Iris pigment epithelial cell (primary cell): ENCODE measurements around the gene ASIP.
"Not testable (repeated sequence)": the region's sequence is repeated elsewhere in the genome, so short reads cannot be mapped to it uniquely, and the experiment has no call there.

Experiments used
- DNase-seq: peaks from one replicate; pipeline ENCODE4 v3.0.0-alpha.2; 2011; ENCODE audit warnings: low read depth

ASIP gene

GRCh38 chr20:34285450-34285849 lies 44.2 kb downstream of the ASIP start:
- no peak for DNase-seq

GRCh38 chr20:34287500-34287899 lies 46.3 kb downstream of the ASIP start:
- DNase-seq = not testable (repeated sequence)

DNA sequence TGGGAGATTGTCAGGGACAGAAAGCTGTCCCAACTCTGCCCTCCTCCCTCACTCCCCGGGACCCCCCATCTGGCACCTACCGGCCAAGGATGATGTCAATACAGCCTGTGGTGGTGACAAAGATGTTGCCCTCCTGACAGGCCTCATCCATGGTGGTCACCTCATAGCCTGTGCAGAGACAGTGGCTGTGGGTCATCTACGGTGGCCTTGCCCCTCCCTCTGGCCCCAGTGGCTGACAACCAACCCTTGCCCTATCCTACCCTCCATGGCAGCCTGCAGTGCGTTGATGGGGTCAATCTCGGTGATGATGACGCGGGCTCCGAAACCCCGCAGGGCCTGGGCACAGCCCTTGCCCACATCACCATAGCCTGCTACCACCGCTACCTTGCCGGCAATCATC lies 49.2 kb downstream of the ASIP start:
- no peak for DNase-seq

DNA sequence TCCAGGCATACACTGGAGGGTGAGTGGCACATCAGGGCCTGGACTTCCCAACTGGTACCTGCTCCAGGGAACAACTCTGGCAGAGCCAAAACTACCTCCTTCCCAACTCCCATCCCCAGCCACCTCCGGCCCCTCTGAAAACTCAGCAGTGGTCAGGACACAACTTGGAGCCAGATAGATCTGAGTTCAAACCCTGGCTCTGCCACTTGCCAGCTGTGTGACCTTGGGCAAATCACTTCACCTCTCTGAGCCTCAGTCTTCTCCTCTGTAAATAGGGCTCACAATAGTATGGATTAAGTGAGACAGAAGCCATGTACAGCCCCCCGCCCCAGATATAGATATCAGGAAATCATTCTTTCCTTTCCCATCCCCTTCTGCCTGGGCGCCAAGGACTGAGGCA lies 51.3 kb downstream of the ASIP start:
- DNase-seq = no peak

- no peak for DNase-seq
Measured at GRCh38 chr20:34293119-34293518, 51.9 kb downstream of the ASIP start.

- DNase-seq = no peak
Measured at GRCh38 chr20:34293589-34293988, 52.4 kb downstream of the ASIP start.

DNA sequence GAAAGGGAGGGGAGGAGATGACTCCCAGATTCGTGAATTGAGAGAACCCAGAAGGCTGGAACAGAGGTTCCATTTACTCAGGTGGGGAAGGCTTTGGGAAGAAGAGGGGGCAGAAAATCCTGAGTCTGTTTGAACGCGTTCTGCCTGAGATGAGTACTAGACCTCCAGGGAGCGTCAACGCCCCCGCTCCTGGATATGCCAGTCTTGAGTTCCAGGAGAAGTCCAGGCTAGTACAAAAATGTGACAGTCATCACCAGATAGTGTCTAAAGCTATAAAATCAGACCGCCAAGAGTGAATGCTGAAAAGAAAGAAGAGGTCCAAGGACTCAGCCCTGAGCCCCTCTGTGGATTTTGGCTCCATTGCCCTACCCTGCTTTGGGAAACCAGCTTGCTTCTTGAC lies 53.3 kb downstream of the ASIP start:
- no peak for DNase-seq

DNA sequence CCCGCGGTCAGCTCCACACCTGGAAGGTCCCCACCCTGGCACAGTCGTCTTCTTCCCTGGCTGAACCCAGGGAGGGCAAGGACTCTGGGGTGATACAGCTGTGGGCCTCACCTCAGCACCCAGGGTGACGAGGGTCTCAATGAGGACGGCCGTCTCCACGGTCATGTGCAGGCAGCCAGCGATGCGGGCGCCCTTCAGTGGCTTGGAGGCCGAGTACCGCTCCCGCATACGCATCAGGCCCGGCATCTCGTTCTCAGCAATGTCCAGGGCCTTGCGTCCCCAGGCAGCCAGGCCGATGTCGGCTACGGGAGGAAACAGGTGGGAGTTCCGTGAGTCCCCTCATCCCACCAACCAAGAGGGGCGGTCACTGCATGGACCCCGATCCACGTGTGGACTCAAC lies 54.1 kb downstream of the ASIP start:
- no peak for DNase-seq

DNA sequence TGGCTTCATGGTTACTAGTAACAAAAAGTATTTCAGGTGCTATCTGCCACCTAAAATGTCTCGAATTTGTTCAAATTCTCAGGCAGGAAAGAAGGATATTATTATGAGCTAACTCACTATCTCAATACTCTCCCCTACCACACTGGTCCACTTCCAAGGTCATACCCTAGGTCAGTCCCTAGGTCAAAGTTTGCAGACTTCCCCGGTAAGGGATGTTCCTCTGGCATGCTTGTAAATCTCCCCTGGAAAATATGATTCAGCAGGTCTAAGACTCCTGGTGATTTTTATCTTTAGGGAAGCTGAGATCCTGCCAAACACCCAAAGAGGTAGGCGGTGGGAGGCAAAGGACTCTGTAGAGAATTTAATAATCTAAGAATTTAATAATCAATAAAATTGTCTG lies 55.2 kb downstream of the ASIP start:
- no peak for DNase-seq

GRCh38 chr20:34298294-34298784 lies 57.1 kb downstream of the ASIP start:
- not testable (repeated sequence) for DNase-seq

DNA sequence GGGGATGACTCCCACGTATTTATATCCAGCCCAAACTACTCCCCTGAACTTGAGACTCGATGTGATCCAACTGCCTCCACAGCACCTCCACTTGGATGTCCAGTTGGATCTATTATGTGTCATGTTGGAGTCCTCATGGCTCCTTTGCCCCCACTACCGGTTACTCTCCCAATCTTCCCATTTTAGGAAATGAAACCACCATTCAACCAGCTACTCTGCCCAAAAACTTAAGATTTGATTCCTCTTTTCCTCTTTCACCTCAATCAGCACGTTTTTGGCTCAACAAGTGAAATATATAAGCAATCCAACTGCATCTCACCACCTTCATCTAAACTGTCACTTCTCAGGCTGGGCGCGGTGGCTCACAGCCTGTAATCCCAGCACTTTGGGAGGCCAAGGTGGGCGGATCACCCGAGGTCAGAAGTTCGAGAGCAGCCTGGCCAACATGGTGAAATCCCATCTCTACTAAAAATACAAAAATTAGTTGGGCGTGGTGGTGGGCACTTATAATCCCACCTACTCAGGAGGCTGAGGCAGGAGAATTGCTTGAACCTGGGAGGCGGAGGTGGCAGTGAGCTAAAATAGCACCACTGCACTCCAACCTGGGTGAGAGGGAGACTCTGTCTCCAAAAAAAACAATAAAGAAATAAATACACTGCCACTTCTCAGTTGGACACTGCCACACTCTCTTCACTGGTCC lies 58.5 kb downstream of the ASIP start:
- no peak for DNase-seq

GRCh38 chr20:34300256-34300806 lies 59.1 kb downstream of the ASIP start:
- DNase-seq = peak; percentile 34

- DNase-seq = no peak
Measured at GRCh38 chr20:34300809-34301586, 59.8 kb downstream of the ASIP start.

- DNase-seq = no peak
Measured at GRCh38 chr20:34301587-34302311, 60.5 kb downstream of the ASIP start.

DNA sequence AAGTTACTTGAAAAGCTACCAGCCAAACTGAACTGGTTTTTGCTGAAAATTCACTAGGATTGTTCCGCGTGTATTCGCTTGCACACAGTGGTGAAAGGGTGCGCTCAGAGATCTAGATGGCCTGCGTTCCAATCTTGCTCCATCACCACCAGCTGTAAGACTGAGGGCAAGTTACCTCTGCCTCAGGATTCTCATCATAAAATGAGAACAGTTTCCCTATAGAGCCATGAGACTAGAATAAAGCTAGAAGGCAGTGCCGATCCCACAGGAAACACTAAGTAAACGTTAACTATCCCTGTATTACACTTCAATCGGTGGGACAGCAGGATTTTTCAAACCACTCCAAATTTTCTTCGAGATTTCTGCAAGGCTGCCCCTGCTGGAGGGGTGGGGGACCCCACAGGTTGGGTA lies 61.1 kb downstream of the ASIP start:
- DNase-seq = peak; percentile 61

- peak; percentile 98 for DNase-seq
Measured at GRCh38 chr20:34302723-34303533, 61.7 kb downstream of the ASIP start, which contains the start of gene AHCY. TSS of gene AHCY (minus strand) at chr20:34303355. CDS start at chr20:34303270, 85 bp downstream.

GRCh38 chr20:34305333-34306230 lies 64.4 kb downstream of the ASIP start:
- DNase-seq = no peak

DNA sequence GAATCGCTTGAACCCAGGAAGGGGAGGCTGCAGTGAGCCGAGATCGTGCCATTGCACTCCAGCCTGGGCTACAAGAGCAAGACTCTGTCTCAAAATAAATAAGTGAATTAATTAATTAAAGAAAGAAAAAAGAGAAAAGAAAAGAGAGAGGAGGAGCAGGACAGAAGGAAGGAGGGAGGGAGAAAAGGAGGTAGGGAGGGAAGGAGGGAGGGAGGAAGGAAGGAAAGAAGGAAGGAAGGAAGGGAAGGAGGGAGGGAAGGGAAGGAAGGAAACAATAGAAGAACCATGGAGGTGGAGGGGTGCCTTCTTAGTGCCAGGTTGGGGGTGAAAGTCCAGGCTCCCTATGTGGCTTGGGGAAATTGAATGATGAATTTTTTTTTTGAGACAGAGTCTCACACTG lies 68.5 kb downstream of the ASIP start:
- no peak for DNase-seq

GRCh38 chr20:34310481-34311117 lies 69.4 kb downstream of the ASIP start:
- no peak for DNase-seq
